MM.1S (cell line): ENCODE results near the gene GFER.
"Not testable (repeated sequence)": the region's sequence is repeated elsewhere in the genome, so short reads cannot be mapped to it uniquely, and the experiment has no call there.

Experiments used
- DNase-seq: peaks from one replicate; pipeline ENCODE4 v3.0.0-alpha.2; 2015
- H2AFZ ChIP-seq: fragments of 300-600 bp; sonication (generic); 2 replicates; pipeline ENCODE4 v1.6.0; 2016; ENCODE audit warnings: antibody characterized with exemption, low read length
- H3F3A ChIP-seq: fragments of 300-600 bp; sonication (generic); 2 replicates; pipeline ENCODE4 v1.6.1; 2016; ENCODE audit warnings: mild to moderate bottlenecking, antibody characterized with exemption, low read length, moderate library complexity, mixed read lengths; ENCODE audit not compliant: insufficient read depth
- H3K27ac ChIP-seq: fragments of 300-600 bp; sonication (generic); 2 replicates; pipeline ENCODE4 v1.5.1; 2016; ENCODE audit warnings: mild to moderate bottlenecking, low read length
- H3K27me3 ChIP-seq: fragments of 300-600 bp; sonication (generic); replicated peaks from 2 replicates; pipeline ENCODE4 v1.6.0; 2016; ENCODE audit warnings: low read length; ENCODE audit not compliant: insufficient read depth
- H3K36me3 ChIP-seq: fragments of 300-600 bp; sonication (generic); replicated peaks from 2 replicates; pipeline ENCODE4 v1.6.1; 2016; ENCODE audit warnings: mild to moderate bottlenecking, low read length, mixed read lengths; ENCODE audit not compliant: insufficient read depth
- H3K4me1 ChIP-seq: fragments of 300-600 bp; sonication (generic); 2 replicates; pipeline ENCODE4 v1.6.1; 2016; ENCODE audit warnings: low read length, mixed read lengths
- H3K4me2 ChIP-seq: fragments of 300-600 bp; sonication (generic); 2 replicates; pipeline ENCODE4 v1.6.0; 2016; ENCODE audit warnings: low read depth, low read length
- H3K4me3 ChIP-seq: fragments of 300-600 bp; sonication (generic); 2 replicates; pipeline ENCODE4 v1.5.1; 2016; ENCODE audit warnings: low read length, mixed read lengths
- H3K79me2 ChIP-seq: fragments of 300-600 bp; sonication (generic); 2 replicates; pipeline ENCODE4 v1.6.1; 2016; ENCODE audit warnings: mixed run types, low read length, mixed read lengths
- H3K9ac ChIP-seq: fragments of 300-600 bp; sonication (generic); 2 replicates; pipeline ENCODE4 v1.6.1; 2016; ENCODE audit warnings: low read length, mixed read lengths
- H3K9me2 ChIP-seq: fragments of 300-600 bp; sonication (generic); replicated peaks from 2 replicates; pipeline ENCODE4 v1.6.1; 2016; ENCODE audit warnings: mild to moderate bottlenecking, low read length, mixed read lengths; ENCODE audit not compliant: insufficient read depth
- H3K9me3 ChIP-seq: fragments of 300-600 bp; sonication (generic); replicated peaks from 2 replicates; pipeline ENCODE4 v1.6.1; 2016; ENCODE audit warnings: mild to moderate bottlenecking, low read length, mixed read lengths; ENCODE audit not compliant: insufficient read depth
- H4K20me1 ChIP-seq: fragments of 300-600 bp; sonication (generic); 2 replicates; pipeline ENCODE4 v1.6.1; 2016; ENCODE audit warnings: mild to moderate bottlenecking, low read length, moderate library complexity, mixed read lengths; ENCODE audit not compliant: insufficient read depth
- CTCF ChIP-seq: fragments of 300-600 bp; sonication (generic); IDR thresholded peaks from 2 replicates; pipeline ENCODE4 v1.5.1; 2016; ENCODE audit warnings: antibody characterized with exemption, low read length, mixed read lengths
- EZH2 ChIP-seq: fragments of 300-600 bp; sonication (generic); optimal IDR thresholded peaks from 2 replicates; pipeline ENCODE3; 2017; ENCODE audit warnings: low read depth, mild to moderate bottlenecking, antibody characterized with exemption, low read length, mixed read lengths
- EZH2phosphoT487 ChIP-seq: fragments of 300-600 bp; sonication (generic); IDR thresholded peaks from 2 replicates; pipeline ENCODE4 v1.6.1; 2018; ENCODE audit warnings: antibody characterized with exemption, low read length

The GFER gene

GRCh38 chr16:1953734-1954133 is 30.3 kb upstream of the GFER start:
- Histone ChIP-seq H3K27me3 (peaks cover 21% of the 10 kb centered on the region), H2AFZ (no peak overlapping the region), H3K4me3 (no peak overlapping the region), H3K27ac (no peak overlapping the region), H3K9me2 (no peaks in the 10 kb centered on the region), H3K36me3 (no peaks in the 10 kb centered on the region), H3F3A (no peaks in the 10 kb centered on the region), H4K20me1 (no peaks in the 10 kb centered on the region), H3K9me3 (no peaks in the 10 kb centered on the region), H3K9ac (no peak overlapping the region), H3K4me1 (no peaks in the 10 kb centered on the region), H3K79me2 (no peaks in the 10 kb centered on the region), H3K4me2 (no peak overlapping the region)
- TF ChIP-seq EZH2 (no peak), CTCF (no peak), EZH2phosphoT487 (no peak)
- peak; percentile 2 for DNase-seq

- not testable (repeated sequence) for H3K4me2 ChIP-seq, H3K4me3 ChIP-seq, H3K27ac ChIP-seq, H3K36me3 ChIP-seq, H3K9me2 ChIP-seq, H3K9me3 ChIP-seq, H3K4me1 ChIP-seq, H2AFZ ChIP-seq, H4K20me1 ChIP-seq, H3K9ac ChIP-seq, DNase-seq
- Histone ChIP-seq H3K79me2 (peaks cover 17% of the 10 kb centered on the region), H3K27me3 (peaks cover 15% of the 10 kb centered on the region), H3F3A (peaks cover 19% of the 10 kb centered on the region)
Observed at GRCh38 chr16:1957434-1958142, 26.4 kb upstream of the GFER start.

GRCh38 chr16:1958143-1958491 is 25.9 kb upstream of the GFER start:
- not testable (repeated sequence) for H3K4me1 ChIP-seq, H4K20me1 ChIP-seq, H3K36me3 ChIP-seq, H3K4me2 ChIP-seq, H3K9me2 ChIP-seq, H3K27ac ChIP-seq, H3K9ac ChIP-seq, DNase-seq, H3K4me3 ChIP-seq, H3K9me3 ChIP-seq, H2AFZ ChIP-seq
- H3K79me2 ChIP-seq = peaks cover 17% of the 10 kb centered on the region
- peaks cover 23% of the 10 kb centered on the region for H3F3A ChIP-seq
- H3K27me3 ChIP-seq = peaks cover 10% of the 10 kb centered on the region

- TF ChIP-seq EZH2 (no peak), EZH2phosphoT487 (no peak), CTCF (no peak)
- Histone ChIP-seq H3F3A (peaks cover 30% of the 10 kb centered on the region), H3K4me1 (peaks cover 12% of the 10 kb centered on the region), H3K27me3 (peaks cover 10% of the 10 kb centered on the region), H3K9me3 (no peaks in the 10 kb centered on the region), H3K79me2 (peaks cover 23% of the 10 kb centered on the region), H2AFZ (peak overlapping the region; percentile 81), H3K27ac (no peak overlapping the region), H3K4me3 (peak overlapping the region; percentile 88), H3K4me2 (peak overlapping the region; percentile 92), H4K20me1 (no peaks in the 10 kb centered on the region), H3K36me3 (peaks cover 14% of the 10 kb centered on the region), H3K9me2 (no peaks in the 10 kb centered on the region), H3K9ac (peak overlapping the region; percentile 30; the same call in 1 of the 2 replicates)
- peak; percentile 2 for DNase-seq
Observed at GRCh38 chr16:1958715-1959268, 25.2 kb upstream of the GFER start.
